ENCODE results near the gene RAB7B.

RAB7B gene

GRCh38 chr1:206047271-206047670, 44.1 kb upstream of the RAB7B start:
- H3K4me3 ChIP-seq (ENCODE audit: low read depth, low read length) = no peak overlapping the region
- no peak for TF ChIP-seq POLR2A (IDR thresholded peaks at IDR 0.05; ENCODE audit: extremely low read depth, insufficient read length)
- no peak for TF ChIP-seq CTCF (IDR thresholded peaks at IDR 0.05; ENCODE audit: low read depth, low read length)
- no peak for TF ChIP-seq MAX (IDR thresholded peaks at IDR 0.05; ENCODE audit: low read depth, low read length)
- TF ChIP-seq MYC (IDR thresholded peaks at IDR 0.05; ENCODE audit: low read depth, low read length) = no peak
- DNase-seq (ENCODE audit: low read depth) = no peak

- H3K4me3 ChIP-seq (ENCODE audit: low read depth, low read length) = no peak overlapping the region
- no peak for DNase-seq (ENCODE audit: low read depth)
- TF ChIP-seq CTCF (IDR thresholded peaks at IDR 0.05; ENCODE audit: low read depth, low read length) (no peak), MAX (IDR thresholded peaks at IDR 0.05; ENCODE audit: low read depth, low read length) (no peak), POLR2A (IDR thresholded peaks at IDR 0.05; ENCODE audit: extremely low read depth, insufficient read length) (no peak), MYC (IDR thresholded peaks at IDR 0.05; ENCODE audit: low read depth, low read length) (no peak)
Measured at GRCh38 chr1:206041640-206042039, 38.4 kb upstream of the RAB7B start.

- no peak for DNase-seq (ENCODE audit: low read depth)
- no peak for TF ChIP-seq CTCF (IDR thresholded peaks at IDR 0.05; ENCODE audit: low read depth, low read length)
- no peak for TF ChIP-seq MYC (IDR thresholded peaks at IDR 0.05; ENCODE audit: low read depth, low read length)
- TF ChIP-seq MAX (IDR thresholded peaks at IDR 0.05; ENCODE audit: low read depth, low read length) = no peak
- no peak for TF ChIP-seq POLR2A (IDR thresholded peaks at IDR 0.05; ENCODE audit: extremely low read depth, insufficient read length)
- no peak overlapping the region for H3K4me3 ChIP-seq (ENCODE audit: low read depth, low read length)
Measured at GRCh38 chr1:206040328-206040727, 37.1 kb upstream of the RAB7B start.

GRCh38 chr1:206039046-206039973, 36.1 kb upstream of the RAB7B start:
- DNase-seq (ENCODE audit: low read depth) = no peak
- no peak overlapping the region for H3K4me3 ChIP-seq (ENCODE audit: low read depth, low read length)
- TF ChIP-seq MAX (IDR thresholded peaks at IDR 0.05; ENCODE audit: low read depth, low read length) (no peak), POLR2A (IDR thresholded peaks at IDR 0.05; ENCODE audit: extremely low read depth, insufficient read length) (no peak), CTCF (IDR thresholded peaks at IDR 0.05; ENCODE audit: low read depth, low read length) (no peak), MYC (IDR thresholded peaks at IDR 0.05; ENCODE audit: low read depth, low read length) (no peak)

GRCh38 chr1:206037581-206037980, 34.4 kb upstream of the RAB7B start:
- DNase-seq (ENCODE audit: low read depth) = no peak
- H3K4me3 ChIP-seq (ENCODE audit: low read depth, low read length) = no peak overlapping the region
- TF ChIP-seq MYC (IDR thresholded peaks at IDR 0.05; ENCODE audit: low read depth, low read length) (no peak), POLR2A (IDR thresholded peaks at IDR 0.05; ENCODE audit: extremely low read depth, insufficient read length) (no peak), MAX (IDR thresholded peaks at IDR 0.05; ENCODE audit: low read depth, low read length) (no peak), CTCF (IDR thresholded peaks at IDR 0.05; ENCODE audit: low read depth, low read length) (no peak)

All from NB4 (cell line).